Keratinocyte (primary cell): ENCODE measurements around the gene TMCC2. TPM values are rescaled to one million over a fixed set of nuclear protein-coding genes. Genes with fewer than 3 reads are reported as not detected.

Source experiments
- DNase-seq: peaks from one replicate; pipeline ENCODE4 v3.0.0-alpha.2; 2011; ENCODE audit warnings: low read depth, missing footprints, low spot score
- FAIRE-seq: peaks from 2 replicates; lab custom pipeline; 2011; peaks lifted over from hg19 to GRCh38; lab: Jason Lieb, UNC
- H2AFZ ChIP-seq: 2 replicates; pipeline ENCODE4 v1.6.0; 2012; ENCODE audit warnings: low read length, control low read depth, inconsistent platforms; ENCODE audit not compliant: control insufficient read depth
- H3K27ac ChIP-seq: 2 replicates; pipeline ENCODE4 v1.5.1; 2011; ENCODE audit warnings: low read length; ENCODE audit not compliant: control insufficient read depth, insufficient read depth
- H3K27me3 ChIP-seq: 3 replicates; pipeline ENCODE4 v1.6.0; 2011; ENCODE audit warnings: low read length; ENCODE audit not compliant: control insufficient read depth, insufficient read depth; ENCODE audit errors: extremely low read depth
- H3K36me3 ChIP-seq, 2 experiments: 2 replicates in 1 of 2; 3 replicates in 1 of 2; pipeline ENCODE4 v1.5.1; 2011; ENCODE audit warnings: low read length in 2 of 2, mild to moderate bottlenecking in 1 of 2; ENCODE audit not compliant: control insufficient read depth in 2 of 2, insufficient read depth in 2 of 2; ENCODE audit errors: extremely low read depth in 1 of 2
- H3K4me1 ChIP-seq: 3 replicates; pipeline ENCODE4 v1.5.1; 2011; ENCODE audit warnings: low read length; ENCODE audit not compliant: control insufficient read depth, insufficient read depth; ENCODE audit errors: extremely low read depth
- H3K4me2 ChIP-seq: 3 replicates; pipeline ENCODE4 v1.6.0; 2011; ENCODE audit warnings: low read depth, low read length; ENCODE audit not compliant: control insufficient read depth, insufficient read depth; ENCODE audit errors: extremely low read depth
- H3K4me3 ChIP-seq, 3 experiments: fragments of 200-600 bp in 1 of 3; sonication (generic) in 1 of 3; 2 replicates in 2 of 3; 3 replicates in 1 of 3; pipeline ENCODE4 v1.5.1; 2011 to 2016; ENCODE audit warnings: low read length in 3 of 3, mild to moderate bottlenecking in 3 of 3, control low read depth in 2 of 3, inconsistent platforms in 1 of 3, low read depth in 1 of 3, mixed read lengths in 1 of 3, mixed run types in 1 of 3, moderate library complexity in 1 of 3; ENCODE audit not compliant: control insufficient read depth in 2 of 3, insufficient read depth in 2 of 3; ENCODE audit errors: extremely low read depth in 1 of 3
- H3K79me2 ChIP-seq: 2 replicates; pipeline ENCODE4 v1.6.0; 2012; ENCODE audit warnings: low read length; ENCODE audit not compliant: control insufficient read depth, insufficient read depth
- H3K9ac ChIP-seq: 3 replicates; pipeline ENCODE4 v1.6.0; 2011; ENCODE audit warnings: low read length; ENCODE audit not compliant: control insufficient read depth, insufficient read depth; ENCODE audit errors: extremely low read depth
- H3K9me1 ChIP-seq: 3 replicates; pipeline ENCODE4 v1.6.0; 2011; ENCODE audit warnings: low read length; ENCODE audit not compliant: control insufficient read depth, insufficient read depth; ENCODE audit errors: extremely low read depth
- H3K9me3 ChIP-seq: 2 replicates; pipeline ENCODE4 v1.5.1; 2012; ENCODE audit warnings: low read depth, low read length; ENCODE audit not compliant: control insufficient read depth
- H4K20me1 ChIP-seq: 3 replicates; pipeline ENCODE4 v1.6.0; 2011; ENCODE audit warnings: low read length; ENCODE audit not compliant: control insufficient read depth, insufficient read depth; ENCODE audit errors: extremely low read depth
- CTCF ChIP-seq, 3 experiments: IDR thresholded peaks in 1 of 3; conservative IDR thresholded peaks in 1 of 3; optimal IDR thresholded peaks in 1 of 3; 2 replicates in 2 of 3; 3 replicates in 1 of 3; pipeline versions ENCODE3 to v1.5.1; 2011; ENCODE audit warnings: low read length in 3 of 3, mild to moderate bottlenecking in 3 of 3, moderate library complexity in 2 of 3, control low read depth in 1 of 3, inconsistent platforms in 1 of 3; ENCODE audit not compliant: insufficient read depth in 2 of 3; ENCODE audit errors: extremely low read depth in 1 of 3
- EZH2 ChIP-seq: IDR thresholded peaks from one replicate; pipeline ENCODE4 v1.6.1; 2012; ENCODE audit warnings: inconsistent platforms, mild to moderate bottlenecking, low read length, moderate library complexity
- dilution Hi-C: fragments of 300-500 bp; cut with MboI; formaldehyde crosslinking; loops from one replicate; pipeline ENCODE4 v1.7.0; 2020; ENCODE audit warnings: low sequenced_read_pairs; ENCODE audit not compliant: extremely low pct_ligation_motif_present
- polyA plus RNA-seq, 5 experiments: library from polyadenylated mRNA; depleted of rRNA in 3 of 5; stranded (reverse) in 3 of 5; stranded (forward) in 1 of 5; unstranded in 1 of 5; fragments of >200 nt; gene quantifications; 1 replicate in 1 of 5; 2 replicates in 3 of 5; 3 replicates in 1 of 5; pipeline versions ENCODE4 v1.2.1 to v1.2.3, GENCODE V29; 2011 to 2012; ENCODE audit warnings: missing spikeins in 2 of 5, low read depth in 1 of 5, low replicate concordance in 1 of 5

Gene TMCC2
- polyA plus RNA-seq, 1 donor (not counting 4 experiments of a cell fraction or from before 2014, with no cell fraction given): 0.60 TPM

GRCh38 chr1:205191622-205192021 is 36.1 kb upstream of the TMCC2 start:
- Histone ChIP-seq H3K27me3 (no peaks in the 10 kb centered on the region), H3K79me2 (peaks cover 9% of the 10 kb centered on the region), H3K4me1 (no peaks in the 10 kb centered on the region), H4K20me1 (peaks cover 2% of the 10 kb centered on the region), H3K4me2 (no peak overlapping the region), H3K9me1 (no peaks in the 10 kb centered on the region), H2AFZ (no peak overlapping the region), H3K9me3 (no peaks in the 10 kb centered on the region), H3K4me3 (no peak overlapping the region), H3K9ac (no peak overlapping the region), H3K36me3 (peaks cover 4% of the 10 kb centered on the region in 2 experiments), H3K27ac (no peak overlapping the region)
- TF ChIP-seq CTCF (optimal IDR thresholded peaks at IDR 0.05 in 1 of 3, IDR thresholded peaks at IDR 0.05 in 1 of 3, conservative IDR thresholded peaks at IDR 0.05 in 1 of 3; ENCODE audit: extremely low read depth in 1 of 3, insufficient read depth in 2 of 3, low read length in 3 of 3): no peak
- no peak for TF ChIP-seq EZH2
- dilution Hi-C loops: no loop called here
- DNase-seq: no peak
- no peak for FAIRE-seq

- peaks cover 0 to 3% of the 10 kb centered on the region in 2 experiments for H3K36me3 ChIP-seq
- peaks cover 2% of the 10 kb centered on the region for H4K20me1 ChIP-seq
- no peak overlapping the region for H3K4me2 ChIP-seq
- DNase-seq (no peak), FAIRE-seq (no peak)
- no peak overlapping the region for H3K27ac ChIP-seq
- no peaks in the 10 kb centered on the region for H3K27me3 ChIP-seq
- no peak overlapping the region for H3K4me3 ChIP-seq
- H2AFZ ChIP-seq: no peak overlapping the region
- dilution Hi-C loops: no loop called here
- no peaks in the 10 kb centered on the region for H3K9me1 ChIP-seq
- TF ChIP-seq CTCF (optimal IDR thresholded peaks at IDR 0.05 in 1 of 3, IDR thresholded peaks at IDR 0.05 in 1 of 3, conservative IDR thresholded peaks at IDR 0.05 in 1 of 3; ENCODE audit: extremely low read depth in 1 of 3, insufficient read depth in 2 of 3, low read length in 3 of 3): no peak
- no peak for TF ChIP-seq EZH2
- no peaks in the 10 kb centered on the region for H3K4me1 ChIP-seq
- no peak overlapping the region for H3K9ac ChIP-seq
- H3K79me2 ChIP-seq: peaks cover 9% of the 10 kb centered on the region
- H3K9me3 ChIP-seq: no peaks in the 10 kb centered on the region
Measured at GRCh38 chr1:205192287-205192686, 35.5 kb upstream of the TMCC2 start.
